Measurements from ENCODE around the gene MT1B.

The MT1B gene

DNA sequence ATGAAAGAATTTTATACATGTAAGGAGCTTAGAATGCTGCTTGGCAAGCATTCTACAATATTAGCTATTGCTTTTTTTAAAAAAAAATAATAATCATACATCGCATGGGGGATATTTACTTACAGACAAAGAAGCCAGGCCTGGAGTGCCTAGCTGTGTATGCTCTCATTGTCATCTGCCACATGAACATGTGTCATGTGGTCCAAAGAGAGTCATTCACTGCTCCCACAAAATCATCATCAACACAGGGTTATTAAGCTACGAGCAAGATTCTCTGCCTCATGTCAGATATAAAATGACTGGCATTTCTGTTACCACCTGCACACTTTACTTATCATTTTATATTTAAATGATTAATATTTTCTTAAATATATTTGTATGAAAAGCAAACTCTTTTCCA, 28.0 kb upstream of the MT1B start:
- Histone ChIP-seq H3K4me2 (ENCODE audit: low read length) (no peak overlapping the region), H3K79me2 (ENCODE audit: control insufficient read depth, low read length) (no peaks in the 10 kb centered on the region), H4K20me1 (ENCODE audit: control insufficient read depth, insufficient read depth, low read depth, low read length) (no peaks in the 10 kb centered on the region), H3K9me2 (replicated peaks; ENCODE audit: control insufficient read depth, low read length) (no peaks in the 10 kb centered on the region), H3K27me3 (ENCODE audit: control insufficient read depth, low read length) (peaks cover 18% of the 10 kb centered on the region), H3K9me3 (ENCODE audit: control insufficient read depth, insufficient read depth, low read length) (no peaks in the 10 kb centered on the region), H3F3A (ENCODE audit: control insufficient read depth, insufficient read depth) (no peaks in the 10 kb centered on the region), H3K27ac (ENCODE audit: low read depth, low read length) (no peak overlapping the region), H3K4me1 (ENCODE audit: control insufficient read depth, low read length) (no peaks in the 10 kb centered on the region), H3K4me3 (ENCODE audit: low read length) (no peak overlapping the region), H3K36me3 (ENCODE audit: control insufficient read depth, low read length) (no peaks in the 10 kb centered on the region)
- TF ChIP-seq, protein P1, sequence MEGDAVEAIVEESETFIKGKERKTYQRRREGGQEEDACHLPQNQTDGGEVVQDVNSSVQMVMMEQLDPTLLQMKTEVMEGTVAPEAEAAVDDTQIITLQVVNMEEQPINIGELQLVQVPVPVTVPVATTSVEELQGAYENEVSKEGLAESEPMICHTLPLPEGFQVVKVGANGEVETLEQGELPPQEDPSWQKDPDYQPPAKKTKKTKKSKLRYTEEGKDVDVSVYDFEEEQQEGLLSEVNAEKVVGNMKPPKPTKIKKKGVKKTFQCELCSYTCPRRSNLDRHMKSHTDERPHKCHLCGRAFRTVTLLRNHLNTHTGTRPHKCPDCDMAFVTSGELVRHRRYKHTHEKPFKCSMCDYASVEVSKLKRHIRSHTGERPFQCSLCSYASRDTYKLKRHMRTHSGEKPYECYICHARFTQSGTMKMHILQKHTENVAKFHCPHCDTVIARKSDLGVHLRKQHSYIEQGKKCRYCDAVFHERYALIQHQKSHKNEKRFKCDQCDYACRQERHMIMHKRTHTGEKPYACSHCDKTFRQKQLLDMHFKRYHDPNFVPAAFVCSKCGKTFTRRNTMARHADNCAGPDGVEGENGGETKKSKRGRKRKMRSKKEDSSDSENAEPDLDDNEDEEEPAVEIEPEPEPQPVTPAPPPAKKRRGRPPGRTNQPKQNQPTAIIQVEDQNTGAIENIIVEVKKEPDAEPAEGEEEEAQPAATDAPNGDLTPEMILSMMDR (IDR thresholded peaks at IDR 0.05; ENCODE audit: low read depth, low read length, poor library complexity, severe bottlenecking), result no peak
- TF ChIP-seq EZH2phosphoT487 (IDR thresholded peaks at IDR 0.05; ENCODE audit: borderline replicate concordance, low read length), result no peak

DNA sequence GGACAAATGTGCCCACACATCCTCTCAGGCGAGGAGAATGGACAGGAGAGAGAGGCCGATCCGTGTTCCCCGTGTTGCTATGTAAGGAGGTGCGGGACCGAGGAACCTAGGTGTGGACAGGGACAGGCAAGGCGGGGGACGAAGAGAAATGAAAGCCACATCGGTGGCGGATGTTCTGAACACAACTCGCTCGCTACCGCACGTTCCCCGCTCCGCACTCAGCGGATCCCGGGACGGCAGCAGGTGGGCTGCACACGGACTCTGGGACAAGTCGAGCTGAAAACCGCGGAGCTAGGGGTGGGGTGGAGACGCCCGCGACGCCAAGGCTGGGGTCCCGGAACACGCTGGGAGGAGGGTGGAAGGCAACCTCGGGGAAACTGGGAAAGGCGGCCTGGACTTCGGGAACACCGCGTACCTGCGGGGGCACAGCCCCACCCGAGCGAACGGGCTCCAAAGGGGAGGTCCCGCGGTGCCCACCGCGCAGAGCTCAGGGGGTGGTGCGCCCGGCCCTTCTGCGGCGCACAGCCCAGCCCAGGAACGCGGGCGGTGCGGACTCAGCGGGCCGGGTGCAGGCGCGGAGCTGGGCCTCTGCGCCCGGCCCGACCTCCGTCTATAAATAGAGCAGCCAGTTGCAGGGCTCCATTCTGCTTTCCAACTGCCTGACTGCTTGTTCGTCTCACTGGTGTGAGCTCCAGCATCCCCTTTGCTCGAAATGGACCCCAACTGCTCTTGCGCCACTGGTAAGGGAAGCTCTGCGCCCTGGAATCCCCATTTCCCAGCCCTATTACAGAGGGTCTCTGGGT, 26.3 kb upstream of the MT1B start, which contains the start of gene MT1E:
Gene MT1E, plus strand, starts transcription at position 642 of the 803 bp plus-strand sequence. Its CDS starts 71 bp downstream, at position 713.
- Histone ChIP-seq H3F3A (ENCODE audit: control insufficient read depth, insufficient read depth) (no peaks in the 10 kb centered on the region), H3K4me3 (ENCODE audit: low read length) (no peak within 1 kb of the TSS), H3K27ac (ENCODE audit: low read depth, low read length) (no peak within 1 kb of the TSS), H4K20me1 (ENCODE audit: control insufficient read depth, insufficient read depth, low read depth, low read length) (no peaks in the 10 kb centered on the region), H3K36me3 (ENCODE audit: control insufficient read depth, low read length) (no peaks in the 10 kb centered on the region), H3K4me1 (ENCODE audit: control insufficient read depth, low read length) (no peaks in the 10 kb centered on the region), H3K4me2 (ENCODE audit: low read length) (no peak within 1 kb of the TSS), H3K9me2 (replicated peaks; ENCODE audit: control insufficient read depth, low read length) (no peaks in the 10 kb centered on the region), H3K79me2 (ENCODE audit: control insufficient read depth, low read length) (no peaks in the 10 kb centered on the region), H3K9me3 (ENCODE audit: control insufficient read depth, insufficient read depth, low read length) (no peaks in the 10 kb centered on the region), H3K27me3 (ENCODE audit: control insufficient read depth, low read length) (peaks cover 18% of the 10 kb centered on the region)
- no peak for TF ChIP-seq EZH2phosphoT487 (IDR thresholded peaks at IDR 0.05; ENCODE audit: borderline replicate concordance, low read length)
- TF ChIP-seq, protein P1 (IDR thresholded peaks at IDR 0.05; ENCODE audit: low read depth, low read length, poor library complexity, severe bottlenecking), result no peak

DNA sequence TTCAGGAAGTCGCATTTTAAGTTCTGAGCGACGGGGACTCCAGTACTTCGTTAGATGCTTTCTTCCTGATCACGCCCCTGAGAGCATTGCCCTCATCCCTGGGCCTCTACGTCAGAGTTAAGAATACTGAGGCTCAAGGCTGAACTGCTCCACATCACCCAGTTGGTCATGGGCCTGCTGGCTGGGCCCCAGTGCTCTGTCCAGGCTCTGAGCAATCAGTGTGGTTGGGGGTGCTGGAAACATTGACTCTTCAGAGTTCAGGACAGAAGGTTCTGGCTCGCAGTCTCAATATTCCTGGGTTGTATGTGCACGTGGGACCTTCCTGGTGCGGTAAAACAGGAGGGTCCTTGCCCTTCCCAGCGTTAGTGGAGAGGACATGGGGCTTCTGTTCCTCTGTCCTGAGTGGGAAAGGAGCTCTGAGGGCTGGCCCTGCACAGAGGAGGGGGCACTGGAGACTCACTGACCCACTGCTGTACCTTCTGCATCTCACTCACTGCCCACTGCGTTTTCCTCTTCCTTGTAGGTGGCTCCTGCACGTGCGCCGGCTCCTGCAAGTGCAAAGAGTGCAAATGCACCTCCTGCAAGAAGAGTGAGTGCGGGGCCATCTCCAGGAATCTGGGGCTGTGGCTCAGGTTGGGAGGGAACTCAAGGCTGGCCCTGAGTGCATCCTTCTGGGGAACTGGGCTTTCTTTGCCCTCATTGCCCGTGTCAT, 25.6 kb upstream of the MT1B start:
- no peak overlapping the region for H3K4me3 ChIP-seq (ENCODE audit: low read length)
- H3K36me3 ChIP-seq (ENCODE audit: control insufficient read depth, low read length), result no peaks in the 10 kb centered on the region
- H3K9me3 ChIP-seq (ENCODE audit: control insufficient read depth, insufficient read depth, low read length), result no peaks in the 10 kb centered on the region
- no peaks in the 10 kb centered on the region for H3K9me2 ChIP-seq (replicated peaks; ENCODE audit: control insufficient read depth, low read length)
- no peaks in the 10 kb centered on the region for H3F3A ChIP-seq (ENCODE audit: control insufficient read depth, insufficient read depth)
- H3K79me2 ChIP-seq (ENCODE audit: control insufficient read depth, low read length), result no peaks in the 10 kb centered on the region
- no peak overlapping the region for H3K4me2 ChIP-seq (ENCODE audit: low read length)
- TF ChIP-seq EZH2phosphoT487 (IDR thresholded peaks at IDR 0.05; ENCODE audit: borderline replicate concordance, low read length), result no peak
- TF ChIP-seq, protein P1 (IDR thresholded peaks at IDR 0.05; ENCODE audit: low read depth, low read length, poor library complexity, severe bottlenecking), result no peak
- H3K27me3 ChIP-seq (ENCODE audit: control insufficient read depth, low read length), result peaks cover 18% of the 10 kb centered on the region
- H3K4me1 ChIP-seq (ENCODE audit: control insufficient read depth, low read length), result no peaks in the 10 kb centered on the region
- H3K27ac ChIP-seq (ENCODE audit: low read depth, low read length), result no peak overlapping the region
- H4K20me1 ChIP-seq (ENCODE audit: control insufficient read depth, insufficient read depth, low read depth, low read length), result no peaks in the 10 kb centered on the region
